Hematopoietic multipotent progenitor cell (in vitro differentiated cells): ENCODE data around the gene CACNA2D2. TPM values are rescaled to one million over a fixed set of nuclear protein-coding genes. Genes with fewer than 3 reads are reported as not detected.
A peak's percentile ranks its signal among the peaks of the same experiment; 100 is the strongest.
"Not testable (repeated sequence)": the region's sequence is repeated elsewhere in the genome, so short reads cannot be mapped to it uniquely, and the experiment has no call there.

ENCODE experiments used
- DNase-seq, 3 donors: peaks; one replicate each; pipeline ENCODE4 v3.0.0-alpha.2; 2011 to 2015; ENCODE audit warnings: low read depth in 2 of 3, low spot score in 2 of 3
- total RNA-seq: library from RNA; depleted of rRNA; stranded (reverse); fragments of >200 nt; gene quantifications from one replicate; pipeline ENCODE4 v1.2.3, GENCODE V29; 2012

The CACNA2D2 gene
- total RNA-seq, 1 donor, result 1.1 TPM

DNA sequence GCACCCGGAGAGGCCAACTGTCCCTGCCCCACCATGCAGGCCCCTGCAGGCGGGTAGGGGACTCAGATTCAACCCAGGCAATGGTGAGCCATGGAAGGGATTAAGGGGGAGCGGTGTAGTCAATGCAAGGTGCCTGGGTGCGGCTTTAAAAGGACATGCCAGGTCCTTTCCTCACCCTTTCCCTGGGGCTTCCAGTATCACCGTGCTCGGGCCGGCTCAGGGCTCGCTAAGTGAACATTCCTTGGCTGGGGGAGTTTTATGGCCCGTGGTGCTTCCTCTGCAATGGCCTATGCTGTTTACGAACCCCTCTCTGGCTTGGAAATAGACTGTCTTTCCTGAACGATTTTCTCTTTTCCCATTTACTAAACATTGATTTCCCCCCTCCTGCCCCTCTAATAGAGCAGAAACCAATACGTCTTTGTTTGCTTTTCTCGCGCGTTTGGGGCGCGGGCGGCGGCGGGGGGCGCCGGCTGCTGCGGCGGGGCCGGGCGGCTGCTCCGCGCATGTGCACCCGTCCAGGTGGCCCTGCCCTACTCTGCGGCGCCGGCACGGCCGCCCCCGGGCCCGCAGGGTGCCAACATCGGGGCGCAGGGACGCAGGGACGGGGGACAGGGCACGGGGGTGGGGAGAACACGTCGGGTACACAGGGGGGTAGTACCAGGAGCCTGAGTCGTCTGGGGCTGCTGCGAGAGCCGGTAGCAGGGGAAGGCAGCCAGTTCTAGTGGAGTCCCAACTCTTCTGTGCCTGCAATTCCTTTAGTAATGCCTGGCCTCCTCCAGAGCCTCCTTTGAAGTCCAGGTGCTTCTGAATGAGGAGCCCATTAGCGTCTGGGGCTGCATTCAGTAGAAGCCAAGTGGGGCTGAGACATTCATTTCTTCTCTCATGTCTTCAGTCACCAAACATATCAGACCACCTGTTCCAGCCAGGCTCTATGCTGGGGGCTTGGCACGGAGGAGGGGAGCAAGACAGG is 26.9 kb upstream of the CACNA2D2 start:
- DNase-seq, result no peak

DNA sequence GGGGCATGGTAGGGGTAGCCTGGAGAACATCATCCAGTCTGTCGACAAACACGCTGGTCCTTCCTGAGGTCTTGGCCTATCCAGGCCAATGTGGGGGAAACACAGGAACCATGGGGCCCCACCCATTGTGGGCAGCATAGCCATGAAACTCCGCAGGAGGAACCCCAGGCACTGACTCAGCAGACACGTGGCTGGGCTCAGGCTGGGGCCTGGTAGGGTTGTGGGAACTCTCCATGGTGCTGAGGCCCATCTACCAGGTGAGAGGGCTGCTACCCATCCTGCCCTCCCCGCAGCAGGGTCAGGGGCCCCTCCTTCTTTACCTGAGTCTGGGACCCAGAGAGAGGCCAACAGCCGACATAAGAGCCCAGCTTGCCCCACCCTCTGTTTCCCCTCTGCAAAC is 22.6 kb upstream of the CACNA2D2 start:
- DNase-seq, result peak in 2 of 3 donors; percentile 81 to 86

DNA sequence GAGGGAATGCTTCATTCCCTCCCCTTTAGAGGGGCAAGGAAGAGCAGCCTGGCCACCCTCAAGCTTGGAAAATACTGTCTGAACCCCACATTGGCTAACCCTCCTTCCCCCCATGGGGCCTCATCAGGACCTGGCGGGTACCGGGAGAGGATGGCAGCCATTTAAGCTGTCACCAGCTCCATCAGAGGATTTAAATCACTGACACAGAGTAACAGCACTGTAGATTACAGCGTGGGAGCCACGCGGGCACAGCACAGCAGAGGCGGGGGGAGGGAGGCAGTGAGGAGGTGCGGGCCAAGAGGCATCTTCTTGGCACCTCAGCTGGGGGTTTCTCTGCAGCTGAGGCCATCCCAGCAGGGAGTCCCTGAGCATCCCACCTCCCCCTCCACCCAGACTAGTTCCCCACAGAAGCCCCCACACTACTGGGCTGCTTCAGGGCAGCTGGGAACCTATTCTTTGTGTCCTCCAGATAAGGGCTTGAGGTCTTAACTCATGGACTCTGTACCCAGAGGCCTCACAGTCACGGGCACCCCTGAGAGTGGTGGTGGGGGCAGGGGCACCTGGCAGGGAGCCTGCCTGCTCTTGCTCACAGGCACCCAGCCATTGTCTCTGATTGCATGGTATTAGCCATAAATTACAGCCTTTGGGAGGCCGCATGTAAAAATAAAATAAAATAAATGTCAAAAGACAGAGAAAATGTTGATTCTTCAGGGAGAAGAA is 21.9 kb upstream of the CACNA2D2 start:
- no peak for DNase-seq

DNA sequence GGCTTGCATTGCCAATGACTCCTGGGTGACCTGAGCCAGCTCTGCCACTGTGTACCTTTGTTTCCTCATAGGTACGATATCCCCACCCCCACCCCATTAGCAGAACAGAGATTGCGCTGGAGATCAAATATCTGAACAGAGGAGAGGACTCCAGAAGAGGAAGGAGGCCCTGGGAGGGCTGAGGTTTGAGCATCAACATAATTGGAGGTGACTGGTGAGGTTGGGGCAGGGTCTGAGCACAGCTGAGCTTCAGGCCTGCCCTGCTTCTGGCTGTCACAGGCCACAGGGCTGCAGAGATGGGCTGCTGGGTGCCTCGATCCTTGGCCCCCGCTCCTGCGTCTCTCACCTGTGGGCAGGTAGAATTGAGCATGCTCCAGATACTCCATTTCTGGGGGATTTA is 21.3 kb upstream of the CACNA2D2 start:
- no peak for DNase-seq

DNA sequence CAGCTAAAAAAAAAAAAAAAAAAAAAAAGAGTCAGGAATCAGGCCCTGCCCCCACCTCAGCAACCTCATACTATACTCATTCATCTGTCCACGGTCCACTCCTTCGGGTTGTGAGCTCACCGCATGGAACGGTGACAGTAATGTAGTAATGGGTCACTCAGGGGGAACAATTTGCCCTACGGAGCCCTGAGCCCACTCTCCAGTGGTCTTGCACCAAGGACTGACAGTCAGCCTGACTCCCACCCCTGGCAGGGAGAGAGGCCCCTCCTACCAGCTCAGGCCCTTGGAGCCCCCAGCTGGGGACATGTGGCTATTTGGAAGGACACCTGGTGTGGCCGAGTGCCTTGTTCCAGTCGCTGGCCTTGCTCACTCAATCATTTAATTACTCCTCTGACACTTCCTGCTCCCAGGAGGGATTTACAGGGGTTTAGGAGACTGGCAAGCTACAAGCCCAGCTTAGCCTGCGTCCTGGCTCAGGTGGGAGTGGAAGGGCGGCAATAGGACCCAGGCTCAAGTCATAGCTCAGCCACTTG is 19.9 kb upstream of the CACNA2D2 start:
- DNase-seq, result no peak

DNA sequence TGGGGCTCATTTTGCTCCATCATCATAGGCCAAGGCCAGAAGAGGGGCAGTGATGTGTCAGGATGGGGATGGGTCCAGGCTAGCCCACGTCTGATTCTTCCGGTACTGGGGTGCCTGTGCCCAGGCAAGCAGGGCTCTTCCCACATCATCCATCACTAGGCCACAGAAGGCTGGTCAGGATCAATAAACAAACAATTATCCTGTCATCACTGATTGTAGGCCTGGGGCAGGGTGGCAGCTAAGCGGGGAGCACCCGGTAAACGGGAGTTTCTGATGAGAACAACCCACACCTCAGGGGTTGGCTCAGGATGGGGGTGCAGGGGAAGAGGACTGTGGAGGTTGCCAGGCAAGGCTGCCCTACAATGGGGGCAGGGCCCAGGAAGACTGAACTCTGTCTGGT is 18.1 kb upstream of the CACNA2D2 start:
- DNase-seq, result no peak

DNA sequence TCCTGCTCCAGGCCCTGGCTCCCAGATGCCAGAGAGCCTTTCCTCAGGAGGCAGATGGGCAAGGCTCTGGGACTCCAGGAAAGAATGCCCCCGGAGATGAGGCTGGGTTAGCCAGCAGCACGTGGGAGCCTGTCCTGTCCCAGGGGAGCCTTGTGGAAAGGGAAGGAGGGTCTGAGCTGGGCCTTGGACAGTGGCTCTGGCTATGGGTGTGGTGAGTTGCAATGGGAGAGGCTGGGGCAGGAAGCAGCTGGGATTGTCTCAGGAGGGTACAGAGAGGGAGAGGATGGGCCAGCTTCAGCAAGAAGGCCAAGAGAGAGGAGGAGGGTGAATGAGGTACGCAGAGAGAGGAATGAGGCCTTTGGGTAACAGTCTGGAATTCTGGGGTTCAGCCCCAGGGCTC is 17.4 kb upstream of the CACNA2D2 start:
- no peak for DNase-seq

DNA sequence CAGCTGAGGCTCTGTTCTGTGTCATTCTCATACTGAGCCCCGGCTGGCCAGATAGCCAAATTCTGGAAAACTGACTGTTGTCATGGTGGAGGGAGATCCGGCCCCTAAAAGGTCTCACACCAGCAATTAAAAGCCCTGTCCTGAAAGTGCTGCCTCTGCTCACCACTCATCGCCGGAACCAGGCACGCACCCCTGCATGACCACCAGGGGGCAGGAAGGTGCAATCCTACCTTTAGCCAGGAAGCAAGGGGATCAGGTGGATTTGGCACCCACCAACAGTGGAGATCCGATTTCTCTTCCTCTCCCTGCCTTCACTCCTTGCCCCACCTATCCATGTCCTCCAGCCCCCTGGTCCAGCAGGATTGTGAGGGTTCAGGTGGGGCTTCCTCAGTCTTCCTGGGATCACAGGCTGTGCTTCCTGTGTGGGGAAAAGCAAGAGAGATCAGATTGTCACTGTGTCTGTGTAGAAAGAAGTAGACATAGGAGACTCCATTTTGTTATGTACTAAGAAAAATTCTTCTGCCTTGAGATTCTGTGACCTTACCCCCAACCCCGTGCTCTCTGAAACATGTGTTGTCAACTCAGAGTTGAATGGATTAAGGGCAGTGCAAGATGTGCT is 16.1 kb upstream of the CACNA2D2 start:
- DNase-seq, result peak; percentile 43 to 71 (median 55)

DNA sequence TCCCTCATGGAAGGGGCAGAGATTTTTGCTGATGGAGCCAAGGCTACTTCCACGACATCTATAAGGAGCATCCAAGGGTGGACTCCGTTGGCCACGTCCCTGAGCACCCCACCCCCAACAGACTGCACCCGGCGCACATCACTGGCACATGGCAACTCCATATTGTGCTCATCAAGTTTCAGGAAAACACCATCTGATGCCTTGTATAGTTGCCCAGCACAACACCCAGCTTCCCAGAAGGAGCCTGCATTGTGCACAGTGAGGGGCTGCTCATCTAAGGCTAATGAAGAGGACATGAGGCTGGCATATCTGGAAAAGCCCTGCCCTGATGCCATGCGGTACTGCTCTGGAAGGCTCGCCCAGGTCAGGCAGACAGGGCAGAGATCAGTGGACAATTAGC is 15.0 kb upstream of the CACNA2D2 start:
- DNase-seq, result no peak

DNA sequence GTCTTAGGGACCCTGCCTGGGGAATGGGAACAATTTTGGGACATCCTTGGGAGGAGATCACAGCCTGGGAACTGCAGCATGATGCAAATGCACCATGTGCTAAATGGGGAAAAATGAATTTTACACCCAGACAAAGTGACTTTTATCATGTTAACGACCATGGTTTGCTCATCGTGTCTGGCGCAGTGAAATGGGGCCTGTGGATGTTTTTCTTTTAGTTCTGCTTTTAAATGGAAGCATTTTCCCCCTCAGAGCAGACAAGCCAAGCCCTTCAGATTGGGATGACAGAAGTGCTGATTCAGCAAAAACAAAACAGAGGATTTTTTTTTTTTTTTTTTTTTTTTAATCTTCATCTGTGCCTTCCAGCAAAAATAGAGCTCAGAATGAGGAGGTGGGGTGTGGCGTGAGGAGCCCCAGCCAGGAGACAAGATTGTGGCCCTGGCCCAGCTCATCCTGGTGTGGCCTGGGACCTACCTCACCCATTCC is 14.3 kb upstream of the CACNA2D2 start:
- no peak for DNase-seq

DNA sequence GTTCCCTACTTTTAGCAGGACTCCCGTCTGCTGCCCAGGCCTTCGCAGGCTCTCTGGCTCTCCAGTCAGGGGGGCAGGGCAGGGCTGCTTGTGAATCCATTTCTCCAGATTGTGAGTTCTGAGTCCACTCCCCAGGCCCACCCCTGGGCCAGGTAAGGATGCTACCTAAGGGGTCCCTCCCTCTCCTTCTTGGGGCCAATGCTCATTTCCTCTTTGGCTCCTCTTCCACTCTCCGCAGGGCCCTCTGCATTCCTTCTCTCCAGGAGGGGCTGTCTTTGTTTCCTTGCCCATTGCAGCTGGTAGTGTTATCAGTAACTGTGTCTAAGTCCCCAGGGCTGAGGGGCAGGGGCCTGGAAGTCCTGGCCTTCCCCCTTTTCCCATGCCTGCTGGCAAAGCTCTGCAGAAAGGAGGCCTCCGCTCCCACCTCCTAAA is 13.0 kb upstream of the CACNA2D2 start:
- DNase-seq, result no peak

DNA sequence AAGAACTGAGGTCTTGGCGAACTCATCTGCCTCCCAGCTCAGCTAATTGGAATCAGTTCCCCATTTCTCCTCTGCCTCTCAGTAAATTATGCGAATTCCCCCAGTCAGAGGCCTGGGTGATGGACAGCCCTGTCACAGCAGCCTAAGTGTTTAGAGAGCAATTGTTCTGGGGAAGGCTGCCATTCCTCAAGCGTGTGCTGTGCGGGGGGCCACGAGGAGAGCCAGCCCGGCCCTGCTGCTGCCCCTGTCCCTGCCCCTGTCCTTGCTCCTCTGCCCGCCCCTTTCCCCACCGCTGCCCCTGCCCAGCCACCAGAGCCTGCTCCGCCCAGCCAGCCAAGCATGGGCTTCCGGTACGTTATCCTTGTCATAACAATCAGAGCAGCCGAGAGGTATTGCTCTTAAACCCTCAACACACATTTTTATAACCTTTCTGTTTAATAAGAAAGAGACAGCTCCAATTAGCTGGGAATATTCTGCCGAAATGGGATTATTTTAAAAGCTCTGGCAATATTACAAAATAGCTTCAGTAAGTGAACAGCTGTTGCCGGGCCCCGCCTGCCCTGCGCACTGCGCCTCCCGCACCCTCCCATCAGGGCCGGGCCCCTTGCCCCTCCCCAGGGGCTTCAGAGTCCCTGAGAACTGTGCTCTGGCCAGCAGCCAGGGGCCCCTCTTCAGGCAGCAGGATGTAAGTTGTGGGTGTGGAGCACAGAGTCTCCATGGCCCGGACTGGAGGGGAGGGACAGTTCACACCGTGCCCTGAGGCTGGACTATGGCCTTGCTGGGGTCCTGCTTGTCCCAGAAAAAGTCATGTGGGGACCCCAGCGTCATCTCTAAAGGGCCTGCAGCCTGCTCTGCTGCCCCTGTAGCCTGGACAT is 12.4 kb upstream of the CACNA2D2 start:
- DNase-seq, result peak in 2 of 3 donors; percentile 45 to 60

DNA sequence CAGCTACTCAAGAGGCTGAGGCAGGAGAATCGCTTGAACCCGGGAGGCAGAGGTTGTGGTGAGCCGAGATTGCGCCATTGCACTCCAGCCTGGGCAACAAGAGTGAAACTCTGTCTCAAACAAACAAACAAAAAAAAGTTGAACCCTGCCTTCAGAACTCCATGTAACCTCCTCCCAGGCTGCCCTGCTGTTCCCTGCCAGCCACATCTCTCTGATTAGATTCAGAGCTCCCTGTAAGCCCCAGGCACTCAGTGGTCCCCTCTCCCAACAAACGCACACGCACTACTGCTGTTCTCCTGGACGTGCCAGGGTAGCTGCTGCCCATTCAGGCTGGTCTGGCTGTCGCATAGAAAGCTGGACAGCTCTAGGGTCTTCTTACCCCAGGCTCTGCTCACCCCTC is 9.5 kb upstream of the CACNA2D2 start:
- not testable (repeated sequence) for DNase-seq

DNA sequence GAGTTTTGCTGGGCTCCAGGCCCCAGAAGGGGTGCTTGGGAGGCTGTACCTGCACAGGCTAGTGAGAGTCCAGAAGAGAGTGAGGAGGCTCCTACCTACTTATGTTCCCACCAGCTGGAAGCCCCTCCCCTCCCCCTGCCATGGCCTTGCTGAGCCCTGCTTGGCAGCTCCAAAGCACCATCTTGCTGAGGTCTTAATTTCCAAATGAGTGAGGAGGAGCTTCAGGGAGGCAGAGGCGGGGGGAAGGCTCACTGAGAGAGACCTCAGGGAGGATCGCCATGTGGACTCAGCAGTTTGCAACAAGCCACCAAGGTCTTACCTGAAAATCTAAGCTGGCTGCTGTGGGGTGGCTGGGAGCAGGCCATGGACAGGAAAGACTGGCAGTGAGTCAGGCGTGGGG is 8.7 kb upstream of the CACNA2D2 start:
- DNase-seq, result no peak

DNA sequence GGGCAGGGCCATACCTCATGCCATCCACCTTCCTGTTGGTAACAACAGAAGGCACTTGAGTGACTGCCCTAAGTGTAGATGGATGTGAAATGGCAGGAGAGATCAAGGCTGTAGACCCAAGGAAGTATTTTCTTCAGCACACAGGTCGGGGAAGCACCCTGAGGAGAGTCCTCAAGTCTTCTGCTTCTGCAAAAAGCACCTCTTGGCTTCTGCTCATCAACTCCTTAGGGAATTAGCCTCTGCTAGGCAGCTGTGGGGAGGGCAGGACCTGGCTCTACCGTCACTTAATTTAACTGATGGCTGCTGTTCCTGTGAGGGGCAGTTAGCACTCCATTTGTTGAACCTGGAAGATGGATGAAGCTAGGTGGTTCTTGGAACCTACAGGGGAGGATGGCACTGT is 6.9 kb upstream of the CACNA2D2 start:
- no peak for DNase-seq

DNA sequence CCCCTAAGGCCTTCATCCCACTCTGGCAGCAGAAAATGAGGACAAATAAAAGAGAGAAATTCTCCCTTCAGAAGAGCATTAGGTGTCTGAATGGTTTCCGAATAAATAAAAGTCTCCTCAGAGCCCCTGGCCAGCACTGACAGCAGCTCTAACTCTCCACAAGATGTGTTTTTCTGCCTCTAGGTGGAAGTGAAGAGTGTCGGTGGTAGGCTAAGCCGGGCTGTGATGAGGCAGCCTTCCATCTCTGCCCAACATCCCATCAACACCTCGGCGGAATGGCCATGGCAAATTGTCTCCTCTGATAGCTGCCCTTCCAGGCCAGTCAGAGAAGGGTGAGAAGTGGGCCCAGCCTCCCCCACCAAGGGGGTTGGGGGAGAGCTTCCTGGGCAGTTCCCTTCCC is 6.3 kb upstream of the CACNA2D2 start:
- DNase-seq, result no peak

DNA sequence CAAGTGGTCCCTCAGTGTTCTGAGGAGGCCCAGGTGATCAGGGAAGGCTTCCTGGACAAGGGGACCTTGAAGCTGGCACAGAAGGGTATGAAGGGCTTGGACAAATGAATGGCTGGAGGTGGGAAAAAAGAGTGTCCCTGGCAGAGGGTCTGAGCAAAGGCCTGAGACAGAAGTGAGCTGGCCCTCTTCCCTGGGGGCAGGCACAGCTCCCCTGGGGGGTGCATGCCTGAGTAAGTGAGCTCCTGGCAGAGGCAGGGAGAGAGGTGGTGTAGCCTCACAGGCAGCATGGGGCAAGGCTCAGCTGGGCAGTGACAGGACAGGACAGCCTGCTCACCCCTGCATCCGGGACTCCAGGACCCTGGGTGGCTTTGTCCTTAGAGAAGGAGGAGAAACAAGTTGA is 5.4 kb upstream of the CACNA2D2 start:
- no peak for DNase-seq

DNA sequence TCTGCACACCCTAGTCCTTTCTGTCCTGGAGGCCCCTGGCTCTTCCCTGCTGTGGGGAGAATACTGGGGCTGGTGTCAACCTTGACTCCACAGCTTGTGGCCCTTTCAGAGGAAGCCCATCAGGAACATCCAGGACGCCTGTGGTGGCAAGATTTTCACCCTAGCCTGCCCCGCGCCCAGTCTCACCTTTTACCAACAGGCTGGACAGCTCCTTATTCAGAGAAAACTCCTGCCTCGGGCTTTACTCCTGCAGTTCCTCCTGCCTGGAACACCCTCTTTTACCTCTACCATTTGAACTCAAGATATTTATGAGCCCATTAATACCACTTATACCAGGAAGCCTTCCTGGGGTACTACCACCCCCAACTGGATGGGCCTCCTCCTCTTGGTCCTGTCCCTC is 2.7 kb upstream of the CACNA2D2 start:
- no peak for DNase-seq

DNA sequence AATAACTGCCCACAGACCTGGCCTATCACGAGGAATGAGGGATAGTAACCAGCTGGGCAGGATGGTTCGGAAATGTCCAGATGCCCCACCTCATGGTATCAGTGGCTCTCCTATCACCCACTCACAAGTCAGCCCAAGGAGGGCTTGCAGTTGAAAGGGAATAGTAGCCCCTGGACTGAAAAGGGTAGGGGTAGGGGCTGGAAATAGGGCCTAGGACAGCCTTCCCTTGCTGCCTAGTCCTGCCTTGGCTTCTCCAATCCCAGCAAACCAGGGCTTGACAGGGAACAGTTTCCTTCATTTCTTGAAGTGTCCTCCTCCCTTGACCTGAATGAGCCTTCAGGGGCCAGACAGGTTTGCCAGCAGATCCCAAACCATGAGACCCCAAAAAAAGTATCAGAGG is 1.2 kb upstream of the CACNA2D2 start:
- no peak for DNase-seq
